HG03175 (cell line): ENCODE data around the gene OPN4.
"Not testable (repeated sequence)": the region's sequence is repeated elsewhere in the genome, so short reads cannot be mapped to it uniquely, and the experiment has no call there.

Experiments
- ATAC-seq: cut with Tn5 transposase; IDR thresholded peaks from one replicate; pipeline ENCODE4 v1.9.1; 2021; ENCODE audit warnings: mild to moderate bottlenecking, moderate library complexity; ENCODE audit not compliant: unreplicated experiment

Gene OPN4

GRCh38 chr10:86654411-86655172 is at the start of gene OPN4:
OPN4 (plus strand) TSS chr10:86654547; CDS start chr10:86654784, 237 bp downstream.
- ATAC-seq: no peak

GRCh38 chr10:86607674-86608073 is 46.7 kb upstream of the OPN4 start:
- no peak for ATAC-seq

- ATAC-seq: no peak
Measured at GRCh38 chr10:86609920-86610319, 44.4 kb upstream of the OPN4 start.

GRCh38 chr10:86611386-86611785 is 43.0 kb upstream of the OPN4 start:
- ATAC-seq: no peak

GRCh38 chr10:86613096-86613495 is 41.3 kb upstream of the OPN4 start:
- ATAC-seq: no peak

GRCh38 chr10:86613905-86614304 is 40.4 kb upstream of the OPN4 start:
- no peak for ATAC-seq

- ATAC-seq: no peak
Measured at GRCh38 chr10:86614853-86615252, 39.5 kb upstream of the OPN4 start.

- ATAC-seq: not testable (repeated sequence)
Measured at GRCh38 chr10:86617278-86617677, 37.1 kb upstream of the OPN4 start.

- ATAC-seq: no peak
Measured at GRCh38 chr10:86628311-86628710, 26.0 kb upstream of the OPN4 start.

GRCh38 chr10:86630079-86630478 is 24.3 kb upstream of the OPN4 start:
- no peak for ATAC-seq

- no peak for ATAC-seq
Measured at GRCh38 chr10:86632009-86632800, 22.1 kb upstream of the OPN4 start.

- no peak for ATAC-seq
Measured at GRCh38 chr10:86632951-86633350, 21.4 kb upstream of the OPN4 start.

GRCh38 chr10:86635402-86635801 is 18.9 kb upstream of the OPN4 start:
- ATAC-seq: no peak

- ATAC-seq: no peak
Measured at GRCh38 chr10:86636311-86636710, 18.0 kb upstream of the OPN4 start.

GRCh38 chr10:86642021-86642420 is 12.3 kb upstream of the OPN4 start:
- ATAC-seq: no peak

- no peak for ATAC-seq
Measured at GRCh38 chr10:86642499-86642898, 11.8 kb upstream of the OPN4 start.

GRCh38 chr10:86644152-86644793 is 10.1 kb upstream of the OPN4 start:
- ATAC-seq: no peak

GRCh38 chr10:86644794-86645445 is 9.4 kb upstream of the OPN4 start:
- no peak for ATAC-seq

GRCh38 chr10:86645621-86646165 is 8.7 kb upstream of the OPN4 start:
- not testable (repeated sequence) for ATAC-seq

GRCh38 chr10:86646532-86646931 is 7.8 kb upstream of the OPN4 start:
- ATAC-seq: no peak

GRCh38 chr10:86646933-86647332 is 7.4 kb upstream of the OPN4 start:
- no peak for ATAC-seq
